LNCAP (cell line): Measurements from ENCODE around the gene PTPN14.

Experiments used
- CTCF ChIP-seq: fragments of 450-650 bp; IDR thresholded peaks from 2 replicates; pipeline ENCODE4 v1.5.1; 2017; ENCODE audit warnings: mild to moderate bottlenecking

Gene PTPN14

DNA sequence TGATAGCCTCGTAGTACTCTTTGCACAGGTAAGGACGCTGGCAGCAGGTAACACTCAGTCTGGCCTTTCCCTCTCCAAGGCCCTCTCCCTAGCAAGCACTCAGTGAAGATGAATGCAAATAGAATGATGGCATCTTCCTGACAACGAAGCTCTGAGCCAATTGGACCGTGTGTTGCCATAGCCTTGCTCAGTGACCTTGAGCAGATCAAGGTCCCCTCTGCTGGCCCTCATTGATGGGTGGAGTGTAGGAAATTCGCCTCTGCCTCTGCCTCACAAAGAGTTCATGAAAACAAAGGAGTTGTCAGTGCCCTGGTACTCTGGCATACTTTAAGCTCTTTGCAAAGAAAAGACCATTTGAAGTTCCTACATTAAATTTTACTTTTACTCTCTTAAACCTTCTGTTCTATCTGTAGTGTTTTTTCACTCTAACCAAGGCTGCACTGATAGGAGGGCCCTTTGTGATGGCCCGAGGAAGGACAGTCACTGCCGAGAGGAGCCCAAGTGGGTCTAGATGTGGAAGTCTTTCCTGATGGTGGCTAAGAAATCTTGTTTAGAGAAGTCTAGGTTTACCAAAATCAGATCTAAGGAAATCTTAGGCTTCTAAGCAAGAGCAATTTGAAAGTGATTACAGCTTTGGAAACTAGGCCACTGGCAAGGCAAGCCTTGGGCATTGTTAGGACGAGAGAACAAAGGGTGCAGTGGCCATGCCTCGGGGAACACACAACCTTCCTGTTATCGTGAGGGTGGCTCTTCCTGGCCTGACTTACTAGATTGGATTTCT lies 232.3 kb downstream of the PTPN14 start:
- TF ChIP-seq CTCF: no peak

- no peak for TF ChIP-seq CTCF
These were observed 233.0 kb downstream of the PTPN14 start for GRCh38 chr1:214318356-214318755.

DNA sequence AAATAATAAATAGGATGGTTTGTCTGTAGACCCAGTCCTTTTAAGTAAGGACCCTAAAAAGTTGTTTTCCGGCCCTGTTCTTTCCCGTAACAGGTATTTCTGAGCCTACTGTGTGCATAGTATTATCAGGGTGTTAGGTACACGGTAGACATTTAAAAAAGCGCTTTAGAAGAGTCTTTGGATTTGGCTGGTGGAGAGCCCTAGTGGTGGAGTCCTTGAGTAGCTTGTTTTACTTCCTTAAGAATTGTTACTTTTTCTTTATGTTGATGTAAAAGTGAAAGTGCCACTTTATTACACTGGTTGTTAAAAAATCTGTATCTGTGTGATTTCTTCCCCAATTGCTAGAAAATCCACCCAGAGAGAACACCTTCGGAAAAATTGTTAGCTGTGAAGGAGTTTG lies 233.7 kb downstream of the PTPN14 start:
- 0 out of 2 replicates have a peak, but pooled peaks have one; percentile 9 for TF ChIP-seq CTCF

- TF ChIP-seq CTCF: no peak
These were observed 234.1 kb downstream of the PTPN14 start for GRCh38 chr1:214317300-214317699.

GRCh38 chr1:214316593-214316992 lies 234.8 kb downstream of the PTPN14 start:
- TF ChIP-seq CTCF: no peak

- no peak for TF ChIP-seq CTCF
These were observed 237.1 kb downstream of the PTPN14 start for GRCh38 chr1:214314178-214314843.

DNA sequence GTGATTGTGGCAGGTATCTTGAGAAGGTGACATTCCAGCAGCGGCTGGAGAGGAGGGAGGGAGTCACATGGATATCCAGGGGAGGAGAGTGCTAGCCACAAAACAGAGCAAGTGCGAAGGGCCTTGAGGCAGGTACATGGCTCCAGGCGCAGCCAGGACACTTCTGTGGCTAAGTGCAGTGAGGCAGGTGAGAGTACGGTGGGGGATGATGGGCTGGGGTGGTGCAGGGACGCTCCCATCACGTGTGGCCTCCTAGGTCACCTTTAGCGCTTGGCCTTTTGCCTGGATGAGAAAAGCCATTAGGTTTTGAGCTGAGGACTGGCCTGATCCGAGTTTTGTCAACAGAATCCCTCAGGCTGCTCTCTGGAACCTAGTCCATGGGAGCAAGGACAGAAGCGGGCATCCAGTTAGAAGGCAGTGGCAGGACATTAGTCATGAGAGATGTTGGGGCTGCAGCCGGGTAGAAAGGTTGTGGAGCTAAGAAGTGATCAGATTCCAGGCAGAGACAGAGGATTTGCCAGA lies 238.8 kb downstream of the PTPN14 start:
- no peak for TF ChIP-seq CTCF
